HepG2 (cell line): ENCODE results near the gene MAPK6. TPM values are rescaled to one million over a fixed set of nuclear protein-coding genes. Genes with fewer than 3 reads are reported as not detected.

Source experiments
- ADNP ChIP-seq: sonication (generic); formaldehyde crosslinking; IDR thresholded peaks from 2 replicates; pipeline ENCODE4 v1.4.0; 2020; ENCODE audit warnings: missing genetic modification reagents
- CCDC6 ChIP-seq: sonication (generic); formaldehyde crosslinking; IDR thresholded peaks from 2 replicates; pipeline ENCODE4 v1.8.1; 2022; ENCODE audit warnings: mild to moderate bottlenecking, missing genetic modification reagents, moderate library complexity
- E2F5 ChIP-seq: sonication (generic); formaldehyde crosslinking; conservative IDR thresholded peaks from 2 replicates; pipeline ENCODE4 v1.4.0; 2020; ENCODE audit warnings: missing genetic modification reagents
- EEA1 ChIP-seq: sonication (generic); formaldehyde crosslinking; IDR thresholded peaks from 2 replicates; pipeline ENCODE4 v1.5.1; 2020; ENCODE audit warnings: mild to moderate bottlenecking, missing genetic modification reagents, borderline replicate concordance
- GATAD1 ChIP-seq: IDR thresholded peaks from 2 replicates; pipeline ENCODE4 v1.6.1; 2016; ENCODE audit warnings: missing genetic modification reagents, missing compliant biosample characterization
- HMG20B ChIP-seq: conservative IDR thresholded peaks from 2 replicates; pipeline ENCODE4 v1.6.1; 2016; ENCODE audit warnings: missing genetic modification reagents, missing compliant biosample characterization
- IKZF5 ChIP-seq: IDR thresholded peaks from 2 replicates; pipeline ENCODE4 v1.6.1; 2018; ENCODE audit warnings: missing genetic modification reagents, mild to moderate bottlenecking, missing compliant biosample characterization
- NBN ChIP-seq: fragments of 450-650 bp; conservative IDR thresholded peaks from 2 replicates; pipeline ENCODE4 v1.6.1; 2017
- NCOA2 ChIP-seq: sonication (generic); formaldehyde crosslinking; IDR thresholded peaks from 2 replicates; pipeline ENCODE4 v1.8.0; 2022; ENCODE audit warnings: inconsistent platforms
- REST ChIP-seq, 2 experiments: IDR thresholded peaks; 2 replicates each; pipeline ENCODE4 v1.6.1; 2011 to 2012; ENCODE audit warnings: low read length in 2 of 2, borderline replicate concordance in 1 of 2, low read depth in 1 of 2, mild to moderate bottlenecking in 1 of 2, moderate library complexity in 1 of 2
- TAF15 ChIP-seq: fragments of 200-400 bp; formaldehyde crosslinking; IDR thresholded peaks from one replicate; pipeline ENCODE4 v1.6.1; 2018; ENCODE audit warnings: mild to moderate bottlenecking, low read depth, low read length; ENCODE audit not compliant: poor library complexity, severe bottlenecking
- TBX2 ChIP-seq: sonication (generic); formaldehyde crosslinking; IDR thresholded peaks from 2 replicates; pipeline ENCODE4 v1.5.0; 2020; ENCODE audit warnings: missing genetic modification reagents, mild to moderate bottlenecking, borderline replicate concordance
- TEAD2 ChIP-seq: sonication (generic); formaldehyde crosslinking; IDR thresholded peaks from 2 replicates; pipeline ENCODE4 v1.9.0; 2021; ENCODE audit warnings: missing genetic modification reagents
- ZNF136 ChIP-seq: sonication (generic); formaldehyde crosslinking; IDR thresholded peaks from 2 replicates; pipeline ENCODE4 v1.8.1; 2022; ENCODE audit warnings: low read depth, mild to moderate bottlenecking, moderate library complexity, missing genetic modification reagents
- ZNF468 ChIP-seq: sonication (generic); formaldehyde crosslinking; IDR thresholded peaks from 2 replicates; pipeline ENCODE4 v1.8.0; 2022; ENCODE audit warnings: mild to moderate bottlenecking, moderate library complexity, missing genetic modification reagents
- ZNF691 ChIP-seq: sonication (generic); formaldehyde crosslinking; IDR thresholded peaks from 2 replicates; pipeline ENCODE4 v1.4.0; 2020; ENCODE audit warnings: missing genetic modification reagents, low read depth, mild to moderate bottlenecking, borderline replicate concordance
- ZNF740 ChIP-seq: sonication (generic); formaldehyde crosslinking; IDR thresholded peaks from 2 replicates; pipeline ENCODE4 v1.4.0; 2020; ENCODE audit warnings: missing genetic modification reagents
- polyA plus RNA-seq, 8 experiments: library from polyadenylated mRNA; depleted of rRNA in 3 of 8; stranded (reverse) in 7 of 8; unstranded in 1 of 8; fragments of >200 nt; fragmentation: Illumina TruSeq in 4 of 8; extraction: Trizol in 4 of 8; gene quantifications; 2 replicates each; pipeline versions ENCODE4 v1.2.1 to v1.2.3, GENCODE V29; 2011 to 2016; ENCODE audit warnings: low read depth in 4 of 8, missing spikeins in 1 of 8, mixed read lengths in 1 of 8; ENCODE audit not compliant: insufficient read depth in 1 of 8
- total RNA-seq, 5 experiments: library from RNA; depleted of rRNA; stranded (reverse); fragments of >200 nt; fragmentation: Illumina TruSeq; extraction: Trizol; gene quantifications; 2 replicates each; pipeline ENCODE4 v1.2.3, GENCODE V29; 2016; ENCODE audit warnings: low read depth in 1 of 5

The MAPK6 gene
- total and polyA plus RNA-seq, 2 of the 13 experiments (the other 11 are each of a cell fraction or from before 2014, with no cell fraction given): 89.5 to 99.7 TPM

GRCh38 chr15:52019394-52020220 lies 588 bp downstream of the MAPK6 start (continued):
- TF ChIP-seq ZNF740 (CRISPR knock-in tag) (no peak), REST (IDR thresholded peaks at IDR 0.05; ENCODE audit: borderline replicate concordance in 1 of 2, low read depth in 1 of 2, low read length in 2 of 2) (peak in 1 of 2 experiments; percentile 12; a peak in 1 of 4 replicates), ZNF468 (CRISPR knock-in tag) (no peak), TBX2 (CRISPR knock-in tag) (peak; percentile 45; the same call in 1 of the 2 replicates), ZNF691 (CRISPR knock-in tag) (no peak), TEAD2 (CRISPR knock-in tag) (no peak), NBN (no peak), TAF15 (no peak), EEA1 (CRISPR knock-in tag) (no peak; the same call in 1 of the 2 replicates), GATAD1 (CRISPR knock-in tag) (peak; percentile 31; the same call in 1 of the 2 replicates), ZNF136 (CRISPR knock-in tag) (0 out of 2 replicates have a peak, but pooled peaks have one; percentile 16), HMG20B (no peak), IKZF5 (CRISPR knock-in tag) (peak; percentile 53; the same call in 1 of the 2 replicates), CCDC6 (no peak; the same call in 1 of the 2 replicates), NCOA2 (CRISPR knock-in tag) (peak; percentile 59; the same call in 1 of the 2 replicates), E2F5 (CRISPR knock-in tag) (peak; percentile 47; the same call in 1 of the 2 replicates), ADNP (CRISPR knock-in tag) (peak; percentile 91)
